Upper lobe of right lung (tissue), 1 donor: ENCODE measurements around the gene PIGP. TPM values are rescaled to one million over a fixed set of nuclear protein-coding genes. Genes with fewer than 3 reads are reported as not detected.

Experiments
- ATAC-seq: fragments of 200-7000 bp; cut with Tn5 transposase; one replicate; pipeline ENCODE4 v1.9.1; 2020; ENCODE audit warnings: mild to moderate bottlenecking, moderate library complexity
- DNase-seq: peaks from one replicate; pipeline ENCODE4 v3.0.0-alpha.2; 2020
- H3K27ac ChIP-seq: fragments of 200-600 bp; one replicate; pipeline ENCODE4 v1.8.0; 2022
- H3K27me3 ChIP-seq: fragments of 200-600 bp; one replicate; pipeline ENCODE4 v1.8.0; 2022; ENCODE audit warnings: mild to moderate bottlenecking
- H3K36me3 ChIP-seq: fragments of 200-600 bp; one replicate; pipeline ENCODE4 v1.8.0; 2022
- H3K4me1 ChIP-seq: fragments of 200-600 bp; one replicate; pipeline ENCODE4 v1.8.0; 2022
- H3K4me3 ChIP-seq: fragments of 200-600 bp; one replicate; pipeline ENCODE4 v1.8.0; 2022; ENCODE audit warnings: mild to moderate bottlenecking
- H3K9me3 ChIP-seq: fragments of 200-600 bp; one replicate; pipeline ENCODE4 v1.8.0; 2022
- intact Hi-C: fragments of 100-400 bp; cut with DNase I; formaldehyde crosslinking; loops from one replicate; pipeline ENCODE4 v1.11.0; 2022
- total RNA-seq: library from RNA; stranded (reverse); fragmentation: NEBNext Ultra II Directional; extraction: Animal tissue kit (Norgen Biotek cat#: 25700); gene quantifications from one replicate; pipeline ENCODE4 v1.2.1, GENCODE V29; 2021
- TF ChIP-seq, protein P1 (sequence below): fragments of 200-600 bp; IDR thresholded peaks from one replicate; pipeline ENCODE4 v1.8.0; 2022; ENCODE audit warnings: antibody characterized with exemption
- donor health status: DM: no; HTN: yes; CAD: no; lungs with severe emphysema.

The PIGP gene
- total RNA-seq, 1 donor from 2014 or later = 28.3 TPM

DNA sequence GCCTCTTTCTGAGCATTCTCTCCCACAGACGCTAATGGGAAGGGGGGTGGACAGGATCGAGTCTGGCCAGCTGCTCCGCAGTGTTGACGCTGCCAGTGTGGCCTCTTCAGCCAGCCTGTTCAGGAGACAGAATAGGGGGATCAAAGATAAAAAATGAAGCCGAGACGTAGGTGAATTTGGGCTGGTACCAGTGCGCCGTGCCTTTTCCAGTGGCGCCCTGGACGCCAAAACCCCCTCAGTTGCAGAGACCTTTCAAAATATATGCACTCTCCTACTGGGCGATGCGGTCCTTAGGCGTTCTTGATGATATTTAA lies 1.3 kb upstream of the PIGP start:
- TF ChIP-seq, protein P1, sequence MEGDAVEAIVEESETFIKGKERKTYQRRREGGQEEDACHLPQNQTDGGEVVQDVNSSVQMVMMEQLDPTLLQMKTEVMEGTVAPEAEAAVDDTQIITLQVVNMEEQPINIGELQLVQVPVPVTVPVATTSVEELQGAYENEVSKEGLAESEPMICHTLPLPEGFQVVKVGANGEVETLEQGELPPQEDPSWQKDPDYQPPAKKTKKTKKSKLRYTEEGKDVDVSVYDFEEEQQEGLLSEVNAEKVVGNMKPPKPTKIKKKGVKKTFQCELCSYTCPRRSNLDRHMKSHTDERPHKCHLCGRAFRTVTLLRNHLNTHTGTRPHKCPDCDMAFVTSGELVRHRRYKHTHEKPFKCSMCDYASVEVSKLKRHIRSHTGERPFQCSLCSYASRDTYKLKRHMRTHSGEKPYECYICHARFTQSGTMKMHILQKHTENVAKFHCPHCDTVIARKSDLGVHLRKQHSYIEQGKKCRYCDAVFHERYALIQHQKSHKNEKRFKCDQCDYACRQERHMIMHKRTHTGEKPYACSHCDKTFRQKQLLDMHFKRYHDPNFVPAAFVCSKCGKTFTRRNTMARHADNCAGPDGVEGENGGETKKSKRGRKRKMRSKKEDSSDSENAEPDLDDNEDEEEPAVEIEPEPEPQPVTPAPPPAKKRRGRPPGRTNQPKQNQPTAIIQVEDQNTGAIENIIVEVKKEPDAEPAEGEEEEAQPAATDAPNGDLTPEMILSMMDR = no peak
- no peaks in the 10 kb centered on the region for H3K36me3 ChIP-seq
- peaks cover 21% of the 10 kb centered on the region for H3K4me1 ChIP-seq
- DNase-seq = no peak
- no peak for ATAC-seq
- intact Hi-C loops = no loop called here
- H3K4me3 ChIP-seq = peak overlapping the region; percentile 87
- no peaks in the 10 kb centered on the region for H3K9me3 ChIP-seq
- H3K27me3 ChIP-seq = no peaks in the 10 kb centered on the region
- H3K27ac ChIP-seq = peak overlapping the region; percentile 99

- Histone ChIP-seq H3K4me1 (peaks cover 21% of the 10 kb centered on the region), H3K36me3 (no peaks in the 10 kb centered on the region), H3K27me3 (no peaks in the 10 kb centered on the region), H3K4me3 (peak overlapping the region; percentile 87), H3K27ac (peak overlapping the region; percentile 99), H3K9me3 (no peaks in the 10 kb centered on the region)
- ATAC-seq = peak; percentile 32
- intact Hi-C loops = no loop called here
- peak; percentile 85 for DNase-seq
- TF ChIP-seq, protein P1 = no peak
Observed at GRCh38 chr21:37073417-37074196, 736 bp upstream of the PIGP start.

DNA sequence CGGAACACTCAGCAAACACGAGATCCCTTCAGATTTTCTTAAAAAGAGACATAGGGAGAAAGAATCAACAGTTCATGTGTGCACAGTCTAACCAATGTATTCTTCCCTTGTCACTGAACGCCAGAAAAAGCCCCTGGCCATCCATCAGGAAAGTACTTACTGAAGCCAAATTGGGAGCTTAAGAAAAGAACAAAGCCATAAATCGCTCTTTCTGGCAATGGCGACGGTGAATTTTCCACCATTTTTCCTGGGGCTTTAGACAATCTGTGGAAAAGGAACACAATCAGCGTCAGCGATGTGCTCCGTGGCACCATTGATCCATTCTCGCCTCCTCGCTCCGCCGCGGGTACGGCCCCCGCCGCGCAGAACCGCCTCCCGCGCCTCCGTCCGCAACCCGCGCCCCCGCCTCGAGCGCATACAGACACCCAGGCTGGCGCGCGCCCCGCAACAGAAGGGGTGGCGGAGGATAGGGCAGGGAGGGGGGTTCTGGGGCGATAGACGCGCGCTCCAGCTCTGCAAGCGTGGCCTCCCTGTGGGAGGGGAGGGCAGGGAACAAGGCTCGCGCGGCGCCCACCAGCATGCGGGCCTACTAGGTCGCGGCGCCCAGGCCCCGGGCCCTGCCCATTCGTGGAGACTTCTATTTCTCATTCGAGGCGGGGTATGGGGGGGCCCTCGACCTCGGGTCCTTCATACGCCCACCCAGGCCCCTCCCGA lies 440 bp downstream of the PIGP start:
- ATAC-seq (peak; percentile 74), DNase-seq (peak; percentile 92)
- H3K27ac ChIP-seq = peak overlapping the region; percentile 99
- H3K4me3 ChIP-seq = peak overlapping the region; percentile 87
- peaks cover 1% of the 10 kb centered on the region for H3K36me3 ChIP-seq
- TF ChIP-seq, protein P1 = no peak
- H3K9me3 ChIP-seq = no peaks in the 10 kb centered on the region
- H3K4me1 ChIP-seq = peaks cover 21% of the 10 kb centered on the region
- H3K27me3 ChIP-seq = no peaks in the 10 kb centered on the region
- intact Hi-C loops = no loop called here

- Histone ChIP-seq H3K27ac (peak overlapping the region; percentile 99), H3K9me3 (no peaks in the 10 kb centered on the region), H3K36me3 (peaks cover 7% of the 10 kb centered on the region), H3K27me3 (no peaks in the 10 kb centered on the region), H3K4me3 (peak overlapping the region; percentile 87), H3K4me1 (peaks cover 21% of the 10 kb centered on the region)
- intact Hi-C loops = no loop called here
- ATAC-seq (peak; percentile 38), DNase-seq (peak; percentile 77)
- TF ChIP-seq, protein P1 = no peak
Observed at GRCh38 chr21:37071561-37072273, 1.2 kb downstream of the PIGP start.

GRCh38 chr21:37065561-37066177 lies 7.2 kb downstream of the PIGP start:
- no peak overlapping the region for H3K27ac ChIP-seq
- H3K4me1 ChIP-seq = no peaks in the 10 kb centered on the region
- intact Hi-C loops = no loop called here

More at GRCh38 chr21:37065561-37066177, 7.2 kb downstream of the PIGP start:
- DNase-seq (no peak), ATAC-seq (no peak)
- Histone ChIP-seq H3K36me3 (peaks cover 14% of the 10 kb centered on the region), H3K4me3 (no peak overlapping the region), H3K9me3 (no peaks in the 10 kb centered on the region), H3K27me3 (no peaks in the 10 kb centered on the region)
- TF ChIP-seq, protein P1 = no peak
